Astrocyte of the cerebellum (primary cell): ENCODE data around the gene MED15.

Source experiments
- DNase-seq: peaks from one replicate; pipeline ENCODE4 v3.0.0-alpha.2; 2011; ENCODE audit warnings: low read depth
- H3K4me3 ChIP-seq: 2 replicates; pipeline ENCODE4 v1.5.1; 2011; ENCODE audit warnings: mild to moderate bottlenecking, low read depth, low read length, moderate library complexity
- in situ Hi-C: cut with HindIII; loops from 2 replicates; pipeline ENCODE4 v1.10.0; 2017; ENCODE audit warnings: low sequenced_read_pairs
- TF ChIP-seq, protein P1 (sequence below): IDR thresholded peaks from 2 replicates; pipeline ENCODE4 v1.5.1; 2012; ENCODE audit warnings: low read length, low read depth, moderate library complexity, mild to moderate bottlenecking; ENCODE audit errors: missing control alignments

The MED15 gene

DNA sequence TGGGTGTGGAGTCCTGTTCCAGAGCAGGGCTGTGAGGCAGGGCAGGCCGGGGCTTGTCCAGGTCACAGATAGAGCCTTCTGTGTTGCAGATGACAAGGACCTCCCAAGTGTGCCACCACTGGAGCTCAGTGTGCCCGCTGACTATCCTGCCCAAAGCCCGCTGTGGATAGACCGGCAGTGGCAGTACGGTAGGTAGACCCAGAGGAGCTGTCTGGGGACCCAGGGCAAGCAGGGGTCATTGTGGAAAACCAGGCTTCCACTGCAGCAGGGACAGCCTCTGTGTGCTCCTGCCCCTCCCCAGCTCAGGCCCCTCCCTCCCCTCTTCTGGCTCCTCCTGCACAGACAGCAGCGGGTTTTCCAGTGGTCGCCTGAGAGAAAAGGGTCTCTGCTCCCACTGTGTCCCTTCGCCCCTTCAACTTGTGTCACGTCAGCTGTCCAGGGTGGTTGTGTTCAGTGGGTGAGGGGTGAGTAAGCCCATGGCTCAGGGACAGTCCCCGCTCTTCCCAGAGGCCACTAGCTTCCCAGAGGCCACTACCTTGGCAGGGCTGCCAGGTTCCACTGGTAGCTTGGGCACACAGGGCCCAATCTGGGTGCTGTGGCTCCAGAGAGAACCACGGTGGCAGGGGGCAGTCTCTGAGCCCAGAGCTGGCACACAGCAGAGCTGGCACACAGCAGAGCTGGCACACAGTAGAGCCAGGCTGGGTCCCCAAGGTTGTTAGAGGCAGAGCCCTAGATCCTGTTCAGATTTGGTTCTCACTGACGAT is 78.4 kb downstream of the MED15 start:
- no peak overlapping the region for H3K4me3 ChIP-seq
- no peak for DNase-seq
- TF ChIP-seq, protein P1, sequence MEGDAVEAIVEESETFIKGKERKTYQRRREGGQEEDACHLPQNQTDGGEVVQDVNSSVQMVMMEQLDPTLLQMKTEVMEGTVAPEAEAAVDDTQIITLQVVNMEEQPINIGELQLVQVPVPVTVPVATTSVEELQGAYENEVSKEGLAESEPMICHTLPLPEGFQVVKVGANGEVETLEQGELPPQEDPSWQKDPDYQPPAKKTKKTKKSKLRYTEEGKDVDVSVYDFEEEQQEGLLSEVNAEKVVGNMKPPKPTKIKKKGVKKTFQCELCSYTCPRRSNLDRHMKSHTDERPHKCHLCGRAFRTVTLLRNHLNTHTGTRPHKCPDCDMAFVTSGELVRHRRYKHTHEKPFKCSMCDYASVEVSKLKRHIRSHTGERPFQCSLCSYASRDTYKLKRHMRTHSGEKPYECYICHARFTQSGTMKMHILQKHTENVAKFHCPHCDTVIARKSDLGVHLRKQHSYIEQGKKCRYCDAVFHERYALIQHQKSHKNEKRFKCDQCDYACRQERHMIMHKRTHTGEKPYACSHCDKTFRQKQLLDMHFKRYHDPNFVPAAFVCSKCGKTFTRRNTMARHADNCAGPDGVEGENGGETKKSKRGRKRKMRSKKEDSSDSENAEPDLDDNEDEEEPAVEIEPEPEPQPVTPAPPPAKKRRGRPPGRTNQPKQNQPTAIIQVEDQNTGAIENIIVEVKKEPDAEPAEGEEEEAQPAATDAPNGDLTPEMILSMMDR: no peak
- in situ Hi-C loops: no loop called here

DNA sequence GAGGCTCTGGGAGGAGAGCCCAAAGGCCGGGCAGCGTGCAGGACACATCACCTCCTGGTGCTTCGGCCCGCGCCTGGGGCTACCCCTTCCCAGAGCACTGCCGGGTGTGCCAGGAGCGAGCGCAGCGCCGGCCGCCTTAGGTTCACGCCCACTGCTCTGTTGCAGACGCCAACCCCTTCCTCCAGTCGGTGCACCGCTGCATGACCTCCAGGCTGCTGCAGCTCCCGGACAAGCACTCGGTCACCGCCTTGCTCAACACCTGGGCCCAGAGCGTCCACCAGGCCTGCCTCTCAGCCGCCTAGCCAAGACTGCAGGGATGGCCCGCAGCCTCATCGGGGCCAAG is 79.0 kb downstream of the MED15 start:
- H3K4me3 ChIP-seq: no peak overlapping the region
- DNase-seq: no peak
- in situ Hi-C loops: no loop called here

DNA sequence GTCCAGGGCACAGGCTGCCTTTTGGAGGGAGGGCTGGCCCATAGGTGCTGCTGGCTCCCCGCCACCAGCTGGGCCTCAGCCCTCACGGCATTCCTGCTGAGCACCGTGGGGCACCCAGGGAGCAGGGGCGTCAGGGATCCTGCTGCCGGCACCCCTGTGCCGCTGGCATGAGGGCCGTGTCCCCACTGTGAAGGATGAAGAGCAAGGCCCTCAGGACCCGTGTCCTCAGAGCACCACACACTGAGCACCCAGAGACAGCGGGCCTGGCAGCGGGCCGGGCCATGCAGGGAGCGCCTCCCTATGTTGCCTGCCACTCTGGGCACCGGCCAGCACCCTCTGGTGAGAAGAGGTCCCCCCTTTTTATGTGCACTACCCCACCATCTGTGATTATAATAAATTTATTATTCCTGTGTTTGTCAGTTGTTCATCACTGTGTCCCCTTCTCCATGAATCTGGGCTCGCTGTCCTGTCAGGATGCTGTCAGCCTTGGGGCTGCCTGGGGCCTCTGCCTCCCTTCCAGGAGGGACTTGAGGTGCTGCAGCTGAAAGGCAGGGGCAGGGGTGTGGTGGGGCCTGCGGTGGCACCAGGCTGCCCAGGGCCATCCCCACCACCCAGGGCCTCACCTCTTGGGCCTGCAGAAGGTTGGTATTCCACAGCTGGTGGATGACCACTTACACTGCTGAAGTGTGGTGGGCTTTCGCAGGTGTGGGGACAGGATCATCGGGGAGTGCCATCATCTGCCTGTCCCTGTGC is 80.0 kb downstream of the MED15 start:
- no peak for DNase-seq
- TF ChIP-seq, protein P1: no peak
- H3K4me3 ChIP-seq: no peak overlapping the region
- in situ Hi-C loops: no loop called here

More for the DNA sequence above, 79.0 kb downstream of the MED15 start:
- TF ChIP-seq, protein P1: no peak

DNA sequence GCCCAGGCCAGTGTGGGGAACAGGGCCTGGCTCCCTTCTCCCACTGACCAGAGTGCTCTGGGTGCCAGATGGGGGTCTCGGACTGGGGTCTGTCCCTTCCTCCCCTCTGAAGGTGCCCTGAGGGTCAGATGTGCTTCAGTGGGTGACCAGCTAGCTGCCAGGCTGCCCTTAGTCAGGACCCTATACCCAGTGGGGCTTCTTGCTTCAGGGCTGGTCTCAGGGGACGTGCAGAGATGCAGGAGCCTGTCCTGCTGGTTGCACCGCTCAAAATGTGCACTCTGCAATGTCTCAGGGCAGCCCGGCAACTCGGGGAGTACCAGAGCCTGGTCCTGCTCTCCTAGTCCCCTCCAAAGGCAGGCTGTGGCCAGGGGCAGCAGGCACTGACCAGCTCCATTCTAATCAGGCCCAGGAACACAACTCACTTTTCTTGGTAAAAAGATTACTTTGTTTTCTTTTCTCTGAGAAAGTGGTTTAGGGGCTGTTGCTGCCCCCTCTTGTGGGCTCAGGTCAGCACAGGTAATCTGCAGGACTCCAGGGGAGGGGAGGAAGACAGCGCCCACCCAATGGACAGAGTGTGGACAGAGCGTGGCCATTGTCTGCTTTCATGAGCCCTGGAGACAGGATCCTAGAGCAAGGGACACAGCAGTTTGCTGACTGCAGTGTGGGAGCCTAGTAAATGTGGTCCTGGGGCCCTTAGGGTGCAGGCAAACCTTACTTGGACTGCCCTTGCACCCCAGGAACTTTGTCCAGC is 80.9 kb downstream of the MED15 start:
- in situ Hi-C loops: no loop called here
- no peak for DNase-seq
- TF ChIP-seq, protein P1: no peak
- H3K4me3 ChIP-seq: no peak overlapping the region

DNA sequence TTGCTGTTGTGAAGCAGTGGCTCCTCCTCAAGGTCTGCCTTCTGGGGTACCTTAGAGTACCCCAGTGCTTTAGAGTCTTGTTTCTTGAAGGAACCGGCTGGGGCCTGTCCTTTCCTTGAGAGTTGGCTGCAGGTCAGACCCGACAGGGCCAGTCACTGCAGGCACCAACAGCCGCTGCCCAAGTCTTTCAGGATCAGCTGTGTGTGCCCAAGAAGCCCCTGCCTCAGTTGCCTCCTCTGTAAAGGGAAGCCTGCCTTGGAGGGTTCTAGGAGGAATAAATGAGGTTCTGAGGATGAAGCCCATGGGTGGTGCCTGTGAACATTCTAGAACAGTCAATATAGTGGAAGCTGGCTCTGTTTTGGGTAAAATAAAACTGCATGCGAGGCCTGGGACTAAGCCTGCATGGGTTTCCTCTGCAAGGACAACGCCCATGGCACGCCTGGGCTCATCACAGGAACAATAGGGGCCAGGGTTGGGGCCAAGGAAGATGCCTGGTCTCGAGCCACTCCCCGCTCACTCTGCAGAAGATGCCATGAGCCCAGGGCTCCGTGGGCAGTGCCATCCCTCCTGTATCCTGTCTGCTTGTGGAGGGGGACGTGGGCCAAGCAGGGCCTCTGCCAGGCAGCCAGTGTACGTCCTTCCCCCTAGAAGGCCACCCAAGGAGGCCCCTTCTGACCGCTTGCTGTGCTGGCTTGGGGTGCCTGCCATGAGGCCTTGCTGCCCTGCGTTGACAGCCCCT is 81.6 kb downstream of the MED15 start:
- DNase-seq: no peak
- in situ Hi-C loops: no loop called here
- no peak overlapping the region for H3K4me3 ChIP-seq
- TF ChIP-seq, protein P1: no peak
